HL-60 (cell line): Measurements from ENCODE around the gene BMPER.

Experiments
- CTCF ChIP-seq: IDR thresholded peaks from one replicate; pipeline ENCODE4 v1.5.1; 2011; ENCODE audit warnings: low read length, control low read depth, inconsistent platforms; ENCODE audit not compliant: insufficient read depth
- POLR2AphosphoS5 ChIP-seq: IDR thresholded peaks from 2 replicates; pipeline ENCODE4 v1.6.1; 2012; ENCODE audit warnings: low read depth
- REST ChIP-seq: IDR thresholded peaks from 2 replicates; pipeline ENCODE4 v1.6.1; 2012; ENCODE audit warnings: low read depth; ENCODE audit not compliant: insufficient replicate concordance
- SPI1 ChIP-seq: IDR thresholded peaks from 2 replicates; pipeline ENCODE4 v1.6.1; 2012; ENCODE audit warnings: low read depth, mild to moderate bottlenecking, borderline replicate concordance

DNA sequence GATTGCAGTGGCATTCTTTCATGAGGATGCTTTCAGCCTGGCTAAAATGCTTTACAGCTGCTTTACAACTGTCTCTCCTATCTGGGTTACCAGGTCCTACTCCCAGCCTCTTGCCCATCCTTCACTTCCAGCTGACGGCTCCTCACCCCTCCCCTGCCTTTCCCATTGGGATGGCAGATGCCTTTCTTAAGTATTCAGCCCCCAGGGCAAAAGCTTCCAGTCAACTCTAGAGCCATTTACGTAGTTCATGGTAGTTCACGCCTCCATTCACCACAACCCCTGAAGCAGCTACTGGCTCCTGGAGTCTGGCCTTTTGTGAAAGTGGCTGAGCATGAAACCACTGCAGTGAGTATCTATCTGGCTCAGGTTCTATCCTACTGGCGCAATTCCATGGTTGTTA, 17.2 kb upstream of the BMPER start:
- TF ChIP-seq CTCF (no peak), POLR2AphosphoS5 (no peak), REST (no peak), SPI1 (no peak)
